Fibroblast of pulmonary artery (primary cell): ENCODE measurements around the gene CALCB.
A peak's percentile ranks its signal among the peaks of the same experiment; 100 is the strongest.

Experiments used
- DNase-seq: peaks from one replicate; pipeline ENCODE4 v3.0.0-alpha.2; 2010; ENCODE audit warnings: low read depth
- H3K4me3 ChIP-seq: replicated peaks from 2 replicates; pipeline ENCODE4 v1.5.1; 2011; ENCODE audit warnings: low read depth, mild to moderate bottlenecking, control low read depth, low read length, moderate library complexity
- CTCF ChIP-seq: IDR thresholded peaks from 2 replicates; pipeline ENCODE4 v1.5.1; 2011; ENCODE audit warnings: mild to moderate bottlenecking, control low read depth, low read length, inconsistent platforms; ENCODE audit errors: missing control alignments

Gene CALCB

GRCh38 chr11:15109602-15110001 is 36.2 kb downstream of the CALCB start:
- DNase-seq, result no peak
- no peak overlapping the region for H3K4me3 ChIP-seq
- no peak for TF ChIP-seq CTCF

GRCh38 chr11:15111215-15111614 is 37.8 kb downstream of the CALCB start:
- no peak for TF ChIP-seq CTCF
- no peak overlapping the region for H3K4me3 ChIP-seq
- DNase-seq, result no peak

- no peak for TF ChIP-seq CTCF
- H3K4me3 ChIP-seq, result no peak overlapping the region
- no peak for DNase-seq
These were observed 38.7 kb downstream of the CALCB start for GRCh38 chr11:15112131-15112541.

- DNase-seq, result no peak
- no peak overlapping the region for H3K4me3 ChIP-seq
- TF ChIP-seq CTCF, result no peak
These were observed 40.0 kb downstream of the CALCB start for GRCh38 chr11:15113381-15113780.

GRCh38 chr11:15114501-15115475 is 41.4 kb downstream of the CALCB start, which contains the start of gene INSC:
INSC (plus strand) TSS chr11:15114923; CDS start chr11:15149175, 34,252 bp downstream.
- DNase-seq, result no peak

GRCh38 chr11:15115686-15116085 is 42.3 kb downstream of the CALCB start:
- H3K4me3 ChIP-seq, result no peak overlapping the region
- DNase-seq, result no peak
- TF ChIP-seq CTCF, result no peak

More at GRCh38 chr11:15114501-15115475, 41.4 kb downstream of the CALCB start, which contains the start of gene INSC:
- peak within 1 kb of the TSS; percentile 34 for H3K4me3 ChIP-seq
- TF ChIP-seq CTCF, result no peak
